Mesenteric fat pad (tissue), 1 donor: ENCODE results near the gene NCKAP5. TPM values are rescaled to one million over a fixed set of nuclear protein-coding genes. Genes with fewer than 3 reads are reported as not detected.
"Not testable (repeated sequence)": the region's sequence is repeated elsewhere in the genome, so short reads cannot be mapped to it uniquely, and the experiment has no call there.

Experiments
- DNase-seq: peaks from one replicate; pipeline ENCODE4 v3.0.0-alpha.2; 2020; ENCODE audit warnings: low spot score
- total RNA-seq: library from RNA; stranded (reverse); fragmentation: NEBNext Ultra II Directional; extraction: Animal tissue kit (Norgen Biotek cat#: 25700); gene quantifications from one replicate; pipeline ENCODE4 v1.2.1, GENCODE V29; 2021
- donor health status: DM: yes; HTN: yes; CAD: no.

The NCKAP5 gene
- total RNA-seq, 1 donor from 2014 or later = 1.7 TPM

- no peak for DNase-seq
Measured at GRCh38 chr2:132733094-132733493, 835.2 kb downstream of the NCKAP5 start.

GRCh38 chr2:132732694-132733093, 835.6 kb downstream of the NCKAP5 start:
- DNase-seq = no peak

GRCh38 chr2:132731441-132731840, 836.8 kb downstream of the NCKAP5 start:
- DNase-seq = no peak

- no peak for DNase-seq
Measured at GRCh38 chr2:132730611-132731010, 837.7 kb downstream of the NCKAP5 start.

GRCh38 chr2:132729522-132729921, 838.7 kb downstream of the NCKAP5 start:
- no peak for DNase-seq

GRCh38 chr2:132726155-132726554, 842.1 kb downstream of the NCKAP5 start:
- DNase-seq = no peak

- DNase-seq = no peak
Measured at GRCh38 chr2:132725748-132726147, 842.5 kb downstream of the NCKAP5 start.

GRCh38 chr2:132725148-132725547, 843.1 kb downstream of the NCKAP5 start:
- DNase-seq = no peak

GRCh38 chr2:132721938-132722337, 846.3 kb downstream of the NCKAP5 start:
- no peak for DNase-seq

- DNase-seq = no peak
Measured at GRCh38 chr2:132720393-132720792, 847.9 kb downstream of the NCKAP5 start.

- no peak for DNase-seq
Measured at GRCh38 chr2:132719480-132719879, 848.8 kb downstream of the NCKAP5 start.

- DNase-seq = no peak
Measured at GRCh38 chr2:132716954-132717353, 851.3 kb downstream of the NCKAP5 start.

GRCh38 chr2:132715386-132716351, 852.6 kb downstream of the NCKAP5 start:
- DNase-seq = no peak

GRCh38 chr2:132703396-132703795, 864.9 kb downstream of the NCKAP5 start:
- DNase-seq = no peak

- DNase-seq = no peak
Measured at GRCh38 chr2:132701810-132702209, 866.5 kb downstream of the NCKAP5 start.

- not testable (repeated sequence) for DNase-seq
Measured at GRCh38 chr2:132699802-132700201, 868.5 kb downstream of the NCKAP5 start.

- not testable (repeated sequence) for DNase-seq
Measured at GRCh38 chr2:132698347-132698746, 869.9 kb downstream of the NCKAP5 start.

- DNase-seq = no peak
Measured at GRCh38 chr2:132697556-132698205, 870.6 kb downstream of the NCKAP5 start.

GRCh38 chr2:132692816-132693215, 875.4 kb downstream of the NCKAP5 start:
- DNase-seq = no peak

GRCh38 chr2:132691556-132691955, 876.7 kb downstream of the NCKAP5 start:
- no peak for DNase-seq

GRCh38 chr2:132690664-132691303, 877.5 kb downstream of the NCKAP5 start:
- DNase-seq = no peak

- DNase-seq = no peak
Measured at GRCh38 chr2:132681766-132682165, 886.5 kb downstream of the NCKAP5 start.
